HG03378 (cell line): ENCODE results near the gene NBEAL1.
A peak's percentile ranks its signal among the peaks of the same experiment; 100 is the strongest.
"Not testable (repeated sequence)": the region's sequence is repeated elsewhere in the genome, so short reads cannot be mapped to it uniquely, and the experiment has no call there.

ENCODE experiments used
- ATAC-seq: cut with Tn5 transposase; IDR thresholded peaks from one replicate; pipeline ENCODE4 v1.9.1; 2021; ENCODE audit warnings: mild to moderate bottlenecking, moderate library complexity; ENCODE audit not compliant: unreplicated experiment

The NBEAL1 gene

DNA sequence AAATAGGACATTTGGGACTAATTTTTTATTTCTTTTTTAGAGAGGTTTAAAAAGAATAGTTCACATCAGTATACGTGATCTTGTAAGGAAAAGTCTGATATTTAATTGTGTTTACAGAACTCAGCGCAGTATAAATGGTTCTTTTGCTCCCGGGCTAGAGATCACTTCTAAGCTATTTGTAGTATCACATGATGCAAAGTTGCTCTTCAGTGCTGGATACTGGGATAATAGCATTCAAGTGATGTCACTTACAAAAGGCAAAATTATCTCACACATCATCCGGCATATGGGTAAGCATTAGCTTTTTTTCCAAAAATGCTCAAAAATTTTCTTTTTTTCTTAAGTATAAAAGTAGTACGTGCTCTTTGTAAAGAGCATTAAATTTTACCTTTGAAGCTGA lies 186.8 kb downstream of the NBEAL1 start:
- no peak for ATAC-seq

DNA sequence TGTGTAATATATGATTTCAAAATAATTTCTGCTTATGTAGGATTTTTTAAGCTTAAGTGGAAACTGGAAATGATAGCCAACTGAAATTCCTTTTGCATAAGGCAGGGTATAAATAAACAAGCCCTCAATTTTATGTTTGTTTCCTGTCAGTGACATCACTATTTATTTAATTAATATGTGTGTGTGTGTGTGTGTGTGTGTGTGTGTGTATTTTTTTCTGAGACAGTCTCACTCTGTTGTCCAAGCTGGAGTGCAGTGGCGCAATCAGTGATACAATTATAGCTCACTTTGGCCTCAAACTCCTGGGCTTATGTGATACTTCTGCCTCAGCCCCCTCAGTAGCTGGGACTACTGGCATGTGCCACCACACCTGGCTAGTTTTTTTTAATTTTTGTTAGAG lies 194.9 kb downstream of the NBEAL1 start:
- ATAC-seq: no peak

DNA sequence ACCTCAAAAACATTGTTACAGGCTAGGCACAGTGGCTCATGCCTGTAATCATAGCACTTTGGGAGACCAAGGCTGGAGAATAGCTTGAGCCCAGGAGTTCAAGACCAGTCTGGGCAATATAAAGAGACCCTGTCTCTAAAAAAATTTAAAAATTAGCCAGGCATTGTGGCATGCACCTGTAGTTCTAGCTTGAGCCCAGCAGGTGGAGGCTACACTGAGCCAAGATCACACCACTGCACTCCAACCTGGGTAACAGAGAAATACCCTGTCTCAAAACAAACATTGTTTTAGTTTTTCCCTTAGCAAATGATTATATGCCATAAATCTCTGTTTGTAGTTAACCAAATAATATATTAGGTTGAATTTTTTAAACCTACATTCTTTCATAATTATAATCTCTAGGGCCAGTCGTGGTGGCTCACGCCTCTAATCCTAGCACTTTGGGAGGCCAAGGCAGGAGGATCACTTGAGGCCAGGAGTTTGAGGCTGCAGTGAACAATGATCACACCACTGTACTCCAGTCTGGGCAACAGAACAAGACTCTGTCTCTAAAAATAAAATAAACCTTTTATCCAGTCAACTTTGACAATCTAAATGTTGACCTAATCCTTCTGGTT lies 210.9 kb downstream of the NBEAL1 start:
- no peak for ATAC-seq

DNA sequence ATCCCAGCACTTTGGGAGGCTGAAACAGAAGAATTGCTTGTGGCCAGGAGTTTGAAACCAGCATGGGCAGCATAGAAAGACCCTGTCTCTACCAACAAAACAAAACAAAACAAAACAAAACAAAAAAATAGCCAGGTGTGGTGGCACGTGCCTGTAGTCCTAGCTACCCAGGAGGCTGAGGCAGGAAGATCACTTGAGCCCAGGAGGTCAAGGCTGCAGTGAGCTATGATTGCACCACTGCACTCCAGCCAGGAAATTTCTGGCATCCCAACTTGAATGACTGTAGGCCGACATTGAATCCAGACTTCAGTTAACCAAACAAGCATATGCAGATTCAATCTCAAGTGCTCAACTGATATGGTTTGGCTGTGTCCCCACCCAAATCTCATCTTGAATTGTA lies 215.0 kb downstream of the NBEAL1 start:
- ATAC-seq: not testable (repeated sequence)

DNA sequence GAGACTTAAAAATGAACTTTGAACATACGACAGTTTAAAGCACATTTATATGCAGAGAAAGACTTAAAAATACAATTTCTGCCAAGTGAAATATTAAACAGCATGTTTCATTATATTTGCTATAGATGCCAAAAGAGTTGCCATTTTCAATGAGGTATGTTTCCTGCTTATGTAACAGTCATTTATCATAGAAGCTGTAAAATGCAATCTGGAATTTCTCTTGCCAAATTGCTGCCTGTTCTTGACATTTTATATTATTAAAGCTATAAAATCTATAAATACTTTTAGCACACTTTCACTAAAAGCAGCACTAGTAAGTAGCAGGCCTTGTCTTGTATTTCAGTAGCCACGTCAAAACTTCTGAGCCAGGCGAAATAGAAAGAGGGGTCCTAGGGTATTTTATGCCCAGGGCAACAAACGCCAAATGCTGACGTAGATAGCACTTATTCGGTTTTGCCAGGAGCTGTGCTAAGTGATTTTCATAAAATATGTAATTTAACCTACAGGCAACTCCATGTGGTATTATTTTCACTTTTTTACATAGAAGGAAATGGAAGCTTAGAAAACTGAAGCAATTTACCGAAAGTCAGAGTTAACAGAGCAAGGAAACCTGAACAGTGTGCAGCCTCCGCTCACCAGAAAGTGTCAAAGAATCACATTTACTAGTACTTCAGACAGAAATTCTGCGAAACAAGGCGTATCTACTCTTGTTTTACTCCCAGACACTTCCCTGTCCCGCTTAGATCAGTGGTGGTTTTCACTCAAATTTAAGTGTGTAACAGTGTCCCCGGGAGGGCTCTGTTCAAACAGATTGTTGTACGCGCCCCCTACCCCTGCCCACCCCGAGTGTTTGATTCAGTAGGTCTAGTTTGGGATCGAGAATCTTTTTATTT lies 222.9 kb downstream of the NBEAL1 start:
- no peak for ATAC-seq

DNA sequence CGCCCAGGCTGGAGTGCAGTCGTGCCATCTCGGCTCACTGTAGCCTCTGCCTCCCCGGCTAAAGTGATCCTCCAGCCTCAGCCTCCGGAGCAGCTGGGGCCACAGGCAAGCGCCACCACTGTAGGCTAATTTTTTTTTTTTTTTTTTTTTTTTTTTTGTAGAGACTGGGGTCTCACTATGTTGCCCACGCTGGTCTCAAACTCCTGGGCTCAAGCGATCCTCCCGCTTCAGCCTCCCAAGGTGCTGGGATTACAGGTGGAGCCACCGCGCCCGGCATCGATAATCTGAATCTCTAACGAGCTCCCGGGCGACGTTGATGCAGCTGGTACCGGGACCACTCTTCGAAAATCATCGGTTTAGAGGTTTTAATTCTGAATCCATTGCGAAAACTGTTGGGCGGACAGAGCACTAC lies 223.6 kb downstream of the NBEAL1 start:
- ATAC-seq: no peak

DNA sequence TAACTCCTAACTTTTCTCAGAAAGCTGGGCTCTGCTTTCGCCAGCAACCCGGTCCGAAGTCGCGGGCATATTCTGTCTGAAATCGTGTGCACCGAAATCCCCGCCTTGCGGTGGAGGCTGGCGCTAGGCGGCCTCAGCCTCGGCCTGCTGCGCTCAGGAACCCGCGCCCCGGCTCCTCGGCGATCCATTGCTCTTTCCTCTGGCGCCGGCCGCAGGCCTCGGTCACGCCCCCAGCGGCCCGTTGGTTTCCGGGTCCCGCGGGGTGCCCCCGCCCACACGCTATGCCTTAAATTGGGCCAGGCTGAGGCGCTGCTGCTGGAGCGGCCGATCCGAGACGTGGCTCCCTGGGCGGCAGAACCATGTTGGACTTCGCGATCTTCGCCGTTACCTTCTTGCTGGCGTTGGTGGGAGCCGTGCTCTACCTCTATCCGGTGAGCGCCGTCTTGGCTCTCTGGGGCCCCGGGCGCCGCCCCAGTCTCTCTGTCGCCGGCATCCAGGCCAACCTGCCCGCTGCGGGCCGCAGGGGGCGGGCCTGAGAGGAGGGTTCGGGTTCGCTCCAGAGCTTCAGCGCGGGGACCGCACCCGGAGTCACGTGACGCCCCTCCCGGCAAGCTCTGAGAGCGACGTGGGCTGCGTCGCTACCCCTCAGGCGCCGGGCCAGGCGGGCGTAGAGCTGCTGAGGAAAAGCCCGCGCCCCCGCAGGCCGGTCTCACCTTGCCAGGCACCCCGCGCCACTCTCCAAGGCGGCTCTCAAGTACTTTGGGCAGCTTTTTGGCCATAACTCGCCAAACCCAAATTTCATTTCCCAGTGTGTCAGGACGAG lies 224.2 kb downstream of the NBEAL1 start, which contains the start of gene CYP20A1:
Gene CYP20A1, plus strand, starts transcription at position 315 of the 823 bp plus-strand sequence. Its CDS starts 45 bp downstream, at position 360.
- ATAC-seq: peak; percentile 80

DNA sequence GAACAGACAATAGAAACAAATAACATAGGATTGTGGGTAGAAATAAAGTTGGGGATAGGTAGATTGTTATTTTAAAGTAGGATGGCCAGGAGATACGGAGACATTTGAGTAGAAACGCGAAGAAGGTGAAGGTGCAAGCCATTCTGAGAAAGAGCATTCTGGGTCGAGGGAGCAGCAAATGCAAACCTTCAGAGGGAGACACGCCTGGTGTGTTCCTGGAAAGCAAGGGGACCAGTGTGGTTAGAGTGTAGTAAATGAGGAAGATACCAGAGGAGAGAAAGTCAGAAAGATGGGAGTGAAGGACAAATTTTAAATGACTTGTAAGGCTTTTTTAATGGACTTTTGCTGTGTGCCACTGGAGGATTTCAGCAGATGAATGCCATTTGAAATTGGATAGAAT lies 225.8 kb downstream of the NBEAL1 start:
- no peak for ATAC-seq

DNA sequence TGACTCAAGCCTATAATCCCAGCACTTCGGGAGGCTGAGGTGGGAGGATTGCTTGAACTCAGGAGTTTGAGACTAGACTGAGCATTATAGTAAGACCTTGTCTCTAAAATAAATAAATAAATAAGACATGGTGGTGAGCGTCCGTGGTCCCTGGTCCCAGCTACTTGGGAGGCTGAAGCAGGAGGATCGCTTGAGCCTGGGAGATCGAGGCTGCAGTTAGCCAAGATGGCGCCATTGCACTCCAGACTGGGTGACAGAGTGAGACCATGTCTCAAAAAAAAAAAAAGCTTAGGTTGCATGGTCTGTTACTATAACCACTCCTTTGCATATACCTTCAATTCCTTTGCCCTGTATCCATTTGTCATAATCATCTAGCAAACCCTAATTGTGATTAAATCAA lies 227.8 kb downstream of the NBEAL1 start:
- ATAC-seq: no peak

DNA sequence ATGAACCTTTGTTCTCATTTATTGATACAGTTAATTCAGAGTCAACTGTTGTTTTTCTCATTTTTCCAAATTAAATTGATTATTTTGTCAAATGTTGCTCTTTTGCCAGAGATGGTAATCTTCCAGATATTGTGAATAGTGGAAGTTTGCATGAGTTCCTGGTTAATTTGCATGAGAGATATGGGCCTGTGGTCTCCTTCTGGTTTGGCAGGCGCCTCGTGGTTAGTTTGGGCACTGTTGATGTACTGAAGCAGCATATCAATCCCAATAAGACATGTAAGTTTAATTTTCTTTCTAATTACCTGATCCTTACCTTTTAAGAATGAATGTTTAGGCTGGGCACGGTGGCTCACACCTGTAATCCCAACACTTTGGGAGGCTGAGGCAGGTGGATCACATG lies 232.0 kb downstream of the NBEAL1 start:
- ATAC-seq: no peak

DNA sequence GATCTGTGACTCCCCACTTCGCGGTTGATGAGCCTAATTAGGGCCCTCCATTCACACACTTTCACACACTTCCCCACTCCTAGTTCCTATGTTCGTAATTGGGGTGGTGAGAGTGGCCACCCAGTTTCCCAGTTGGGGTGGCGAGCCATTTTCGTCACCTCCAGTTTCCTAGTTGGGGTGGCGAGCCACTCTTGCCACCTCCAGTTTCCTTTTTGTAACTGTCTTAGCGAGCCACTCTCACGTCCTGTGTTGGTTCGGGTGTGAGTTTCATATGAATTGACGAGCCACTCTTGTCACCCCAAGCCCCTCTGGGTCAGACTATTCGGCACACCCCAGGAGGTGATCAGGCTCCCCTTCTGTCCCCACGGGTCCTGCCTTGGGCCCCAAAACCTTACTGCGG lies 238.1 kb downstream of the NBEAL1 start:
- ATAC-seq: no peak

DNA sequence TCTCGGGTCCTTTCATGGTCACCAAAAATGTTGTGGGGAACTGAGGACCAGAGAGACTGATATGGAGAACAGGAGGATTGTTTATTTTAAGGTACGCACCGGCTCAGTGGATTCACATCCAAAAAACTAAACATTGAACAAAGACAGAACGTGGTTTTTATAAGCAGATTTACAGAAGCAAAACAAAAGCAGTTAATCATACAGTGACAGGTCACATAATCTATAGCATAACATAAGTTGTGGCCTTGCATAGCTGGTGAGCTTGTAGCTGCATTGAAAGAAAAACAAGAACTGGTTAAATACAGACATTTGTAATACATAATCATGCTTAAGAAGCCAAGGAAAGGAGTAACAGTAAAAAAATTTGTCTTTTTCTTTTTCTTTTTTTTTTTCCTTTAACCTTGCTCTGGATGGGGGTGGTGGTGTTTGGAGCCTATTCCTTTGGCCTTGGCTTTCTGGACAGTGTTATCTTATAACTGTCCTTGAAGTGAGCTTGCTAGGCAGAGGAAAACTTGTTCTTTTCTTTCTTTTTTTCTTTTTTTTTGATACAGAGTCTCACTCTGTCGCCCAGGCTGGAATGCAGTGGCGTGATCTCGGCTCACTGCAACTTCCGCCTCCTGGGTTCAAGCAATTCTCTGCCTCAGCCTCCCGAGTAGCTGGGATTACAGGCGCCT lies 238.9 kb downstream of the NBEAL1 start:
- ATAC-seq: not testable (repeated sequence)

DNA sequence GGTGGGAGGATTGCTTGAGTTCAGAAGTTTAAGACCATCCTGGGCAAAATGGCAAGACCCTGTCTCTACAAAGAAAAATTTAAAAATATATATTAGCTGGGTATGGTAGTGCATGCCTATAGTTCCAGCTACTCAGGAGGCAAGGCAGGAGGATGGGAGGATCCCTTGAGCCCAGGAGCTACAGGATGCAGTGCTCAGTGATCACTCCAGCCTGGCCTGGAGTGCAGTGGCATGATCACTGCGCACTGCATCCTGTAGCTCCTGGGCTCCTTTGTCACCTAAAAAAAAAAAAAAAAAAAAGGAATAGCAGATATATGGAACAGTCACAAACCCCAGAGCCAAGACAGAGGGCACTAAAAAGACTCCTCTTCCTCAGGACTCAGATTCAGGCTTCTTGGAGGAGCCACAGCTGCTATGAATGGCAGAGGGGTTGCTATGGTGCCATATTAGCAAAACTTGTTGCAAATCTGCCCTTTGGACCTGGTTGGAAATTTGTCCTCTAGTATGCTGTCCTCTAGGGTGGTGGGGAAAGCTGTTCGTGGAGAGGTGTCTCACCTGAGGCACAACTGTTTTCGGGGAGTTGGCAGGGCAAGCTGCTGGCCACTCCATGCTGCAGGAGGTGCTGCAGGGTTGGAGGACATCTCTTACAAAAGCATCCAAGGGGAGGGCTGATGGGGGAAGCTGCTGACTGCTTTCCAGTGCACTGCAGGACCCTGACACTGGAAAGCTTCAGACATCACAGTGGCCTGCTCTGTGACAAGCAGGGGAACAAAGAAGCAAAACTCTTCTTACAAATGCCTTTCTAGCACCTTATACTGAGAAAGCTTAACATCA lies 246.9 kb downstream of the NBEAL1 start:
- no peak for ATAC-seq
